H1 (cell line): ENCODE measurements around the gene FGF1. TPM values are rescaled to one million over a fixed set of nuclear protein-coding genes. Genes with fewer than 3 reads are reported as not detected.
A peak's percentile ranks its signal among the peaks of the same experiment; 100 is the strongest.

Experiments
- ASH2L ChIP-seq: fragments of 200-600, 300-600 bp; sonication (generic); IDR thresholded peaks from one replicate; pipeline ENCODE4 v1.7.1; 2017; ENCODE audit warnings: low read length
- ATF2 ChIP-seq: IDR thresholded peaks from 2 replicates; pipeline ENCODE4 v1.6.1; 2012; ENCODE audit warnings: low read length, inconsistent platforms
- FOSL1 ChIP-seq: IDR thresholded peaks from 2 replicates; pipeline ENCODE4 v1.6.1; 2011; ENCODE audit warnings: mild to moderate bottlenecking, low read depth, low read length, moderate library complexity; ENCODE audit not compliant: insufficient read depth
- KDM4A ChIP-seq: IDR thresholded peaks from one replicate; pipeline ENCODE4 v1.7.1; 2012; ENCODE audit warnings: low read depth, mild to moderate bottlenecking, moderate library complexity, low read length, inconsistent platforms; ENCODE audit not compliant: severe bottlenecking
- MAX ChIP-seq: IDR thresholded peaks from 2 replicates; pipeline ENCODE4 v1.6.1; 2012; ENCODE audit warnings: inconsistent platforms
- RBBP5 ChIP-seq: IDR thresholded peaks from 2 replicates; pipeline ENCODE4 v1.7.1; 2012; ENCODE audit warnings: low read depth, mild to moderate bottlenecking, inconsistent platforms, low read length, moderate library complexity, borderline replicate concordance
- SIX5 ChIP-seq: IDR thresholded peaks from 2 replicates; pipeline ENCODE4 v1.6.1; 2011; ENCODE audit warnings: mild to moderate bottlenecking, low read depth, low read length
- SP2 ChIP-seq: IDR thresholded peaks from 2 replicates; pipeline ENCODE4 v1.6.1; 2012; ENCODE audit warnings: mild to moderate bottlenecking, low read length, inconsistent platforms
- TAF1 ChIP-seq: IDR thresholded peaks from 2 replicates; pipeline ENCODE4 v1.6.1; 2011; ENCODE audit warnings: mild to moderate bottlenecking, low read depth, low read length
- TBP ChIP-seq: IDR thresholded peaks from 2 replicates; pipeline ENCODE4 v1.6.1; 2011; ENCODE audit warnings: low read depth, low read length, improper control_type of control experiment
- TCF12 ChIP-seq: IDR thresholded peaks from 2 replicates; pipeline ENCODE4 v1.6.1; 2011; ENCODE audit warnings: low read depth, mild to moderate bottlenecking, low read length
- YY1 ChIP-seq: IDR thresholded peaks from 2 replicates; pipeline ENCODE4 v1.6.1; 2011; ENCODE audit warnings: low read depth, mild to moderate bottlenecking, low read length
- polyA plus RNA-seq, 7 experiments: library from polyadenylated mRNA; depleted of rRNA in 3 of 7; stranded (reverse) in 5 of 7; unstranded in 2 of 7; fragments of >200 nt in 5 of 7; fragments of 200-250 nt in 2 of 7; gene quantifications; 1 replicate in 5 of 7; 2 replicates in 1 of 7; 4 replicates in 1 of 7; pipeline versions ENCODE4 v1.2.1 to v1.2.3, GENCODE V29; 2011 to 2013; ENCODE audit warnings: missing spikeins in 2 of 7, mixed read lengths in 2 of 7
- total RNA-seq: library from RNA; stranded (reverse); fragmentation: NEBNext Ultra II Directional; extraction: Animal tissue kit (Norgen Biotek cat#: 25700); gene quantifications from 2 replicates; pipeline ENCODE4 v1.2.1, GENCODE V29; 2021

The FGF1 gene
- total and polyA plus RNA-seq, 2 of the 8 experiments (the other 6 are each of a cell fraction or from before 2014, with no cell fraction given): 0.30 to 0.50 TPM

DNA sequence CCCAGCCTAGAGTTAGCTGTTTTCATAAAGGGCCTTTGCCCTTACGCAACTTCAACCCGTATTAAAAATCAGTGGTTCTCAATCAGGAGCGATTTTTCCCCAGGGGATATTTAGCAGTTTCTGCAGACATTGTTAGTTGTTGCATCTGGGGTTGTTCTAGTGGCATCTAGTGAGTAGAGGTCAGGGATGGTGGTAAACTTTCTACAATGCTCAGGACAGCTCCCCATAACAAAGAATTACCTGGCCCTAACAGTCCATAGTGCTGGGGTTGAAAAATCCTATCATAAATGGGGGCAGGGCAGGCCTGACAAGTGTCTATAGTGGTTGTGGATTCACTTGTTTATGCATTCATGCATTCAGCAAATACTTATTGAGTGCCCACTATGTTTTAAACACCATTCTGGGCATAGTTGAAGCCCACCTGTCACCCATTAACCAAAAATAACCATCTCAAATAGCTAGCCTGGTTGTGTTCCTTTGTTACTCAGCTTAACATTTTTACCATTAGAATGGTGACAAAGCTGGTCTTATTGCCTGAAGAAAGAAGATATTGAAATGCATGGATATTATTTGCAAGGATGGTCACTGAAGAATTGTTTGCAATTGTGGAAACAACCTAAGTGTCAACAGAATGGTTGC lies 15.9 kb upstream of the FGF1 start (continued):
- no peak for TF ChIP-seq RBBP5
- peak; percentile 91; the same call in 1 of the 2 replicates for TF ChIP-seq TCF12
- TF ChIP-seq TAF1: no peak
- no peak for TF ChIP-seq FOSL1
- TF ChIP-seq ATF2: no peak
- no peak for TF ChIP-seq MAX
- no peak for TF ChIP-seq TBP
- peak; percentile 49 for TF ChIP-seq ASH2L
- no peak for TF ChIP-seq YY1
- TF ChIP-seq KDM4A: no peak
- TF ChIP-seq SIX5: no peak; the same call in 1 of the 2 replicates
- TF ChIP-seq SP2: no peak
